H9 (cell line): Measurements from ENCODE around the gene SETD7. TPM values are rescaled to one million over a fixed set of nuclear protein-coding genes. Genes with fewer than 3 reads are reported as not detected.
A peak's percentile ranks its signal among the peaks of the same experiment; 100 is the strongest.

Source experiments
- DNase-seq: peaks from one replicate; pipeline ENCODE4 v3.0.0-alpha.2; 2017
- H2AFZ ChIP-seq: one replicate; pipeline ENCODE4 v1.6.1; 2013; ENCODE audit warnings: mild to moderate bottlenecking, low read length, control low read depth, moderate library complexity
- H2AK5ac ChIP-seq: 2 replicates; pipeline ENCODE4 v1.6.1; 2013; ENCODE audit warnings: low read length, control low read depth, mixed read lengths; ENCODE audit not compliant: insufficient read length
- H2BK120ac ChIP-seq: one replicate; pipeline ENCODE4 v1.6.1; 2013; ENCODE audit warnings: low read depth, mild to moderate bottlenecking, low read length, control low read depth, inconsistent platforms; ENCODE audit not compliant: poor library complexity, severe bottlenecking
- H2BK12ac ChIP-seq: 2 replicates; pipeline ENCODE4 v1.6.1; 2013; ENCODE audit warnings: low read length, control low read depth, mixed read lengths, low read depth; ENCODE audit not compliant: insufficient read length
- H2BK15ac ChIP-seq: 2 replicates; pipeline ENCODE4 v1.6.1; 2013; ENCODE audit warnings: low read depth, low read length, control low read depth
- H2BK20ac ChIP-seq: one replicate; pipeline ENCODE4 v1.6.1; 2013; ENCODE audit warnings: low read depth, mild to moderate bottlenecking, low read length, control low read depth, inconsistent platforms; ENCODE audit not compliant: poor library complexity, severe bottlenecking
- H2BK5ac ChIP-seq: 2 replicates; pipeline ENCODE4 v1.6.1; 2013; ENCODE audit warnings: low read length, control low read depth, mixed read lengths; ENCODE audit not compliant: insufficient read length
- H3K14ac ChIP-seq: 2 replicates; pipeline ENCODE4 v1.6.1; 2013; ENCODE audit warnings: low read length, control low read depth; ENCODE audit not compliant: insufficient read depth
- H3K18ac ChIP-seq: 2 replicates; pipeline ENCODE4 v1.6.1; 2013; ENCODE audit warnings: low read depth, mild to moderate bottlenecking, mixed read lengths, low read length, control low read depth; ENCODE audit not compliant: insufficient read length
- H3K23ac ChIP-seq: 2 replicates; pipeline ENCODE4 v1.6.1; 2013; ENCODE audit warnings: low read length, control low read depth, mixed read lengths, low read depth; ENCODE audit not compliant: insufficient read length
- H3K23me2 ChIP-seq: 2 replicates; pipeline ENCODE4 v1.6.1; 2013; ENCODE audit warnings: low read depth, mild to moderate bottlenecking, mixed read lengths, low read length, control low read depth; ENCODE audit not compliant: insufficient read length, poor library complexity, severe bottlenecking
- H3K27ac ChIP-seq: 2 replicates; pipeline ENCODE4 v1.5.1; 2013; ENCODE audit warnings: low read length, control low read depth, mixed read lengths, low read depth; ENCODE audit not compliant: insufficient read length
- H3K27me3 ChIP-seq: 2 replicates; pipeline ENCODE4 v1.6.1; 2013; ENCODE audit warnings: low read length, control low read depth, inconsistent platforms; ENCODE audit not compliant: insufficient read depth
- H3K4ac ChIP-seq: 2 replicates; pipeline ENCODE4 v1.6.1; 2013; ENCODE audit warnings: low read depth, mild to moderate bottlenecking, control low read depth, inconsistent platforms, low read length, moderate library complexity
- H3K4me1 ChIP-seq: 2 replicates; pipeline ENCODE4 v1.6.1; 2013; ENCODE audit warnings: low read length, control low read depth, inconsistent platforms; ENCODE audit not compliant: insufficient read depth
- H3K4me2 ChIP-seq: 2 replicates; pipeline ENCODE4 v1.6.1; 2013; ENCODE audit warnings: low read length, control low read depth, mixed read lengths; ENCODE audit not compliant: insufficient read length, insufficient read depth
- H3K56ac ChIP-seq: 2 replicates; pipeline ENCODE4 v1.6.1; 2013; ENCODE audit warnings: low read depth, mild to moderate bottlenecking, mixed read lengths, low read length, control low read depth; ENCODE audit not compliant: insufficient read length
- H3K79me1 ChIP-seq: 2 replicates; pipeline ENCODE4 v1.6.1; 2013; ENCODE audit warnings: low read depth, mild to moderate bottlenecking, moderate library complexity, low read length, control low read depth, inconsistent platforms; ENCODE audit not compliant: insufficient read depth, poor library complexity, severe bottlenecking
- H3K79me2 ChIP-seq: 2 replicates; pipeline ENCODE4 v1.6.1; 2013; ENCODE audit warnings: low read length, control low read depth, inconsistent platforms; ENCODE audit not compliant: insufficient read depth
- H3K9ac ChIP-seq: 2 replicates; pipeline ENCODE4 v1.6.1; 2013; ENCODE audit warnings: low read length, control low read depth, mixed read lengths; ENCODE audit not compliant: insufficient read length; ENCODE audit errors: extremely low read depth
- H3K9me3 ChIP-seq: one replicate; pipeline ENCODE4 v1.6.1; 2013; ENCODE audit warnings: low read depth, low read length, inconsistent platforms; ENCODE audit not compliant: control insufficient read depth
- H3T11ph ChIP-seq: one replicate; pipeline ENCODE4 v1.6.1; 2013; ENCODE audit warnings: mild to moderate bottlenecking, low read length, control low read depth, inconsistent platforms
- H4K20me1 ChIP-seq: one replicate; pipeline ENCODE4 v1.6.1; 2013; ENCODE audit not compliant: control insufficient read depth, insufficient read length, insufficient read depth
- H4K5ac ChIP-seq: 2 replicates; pipeline ENCODE4 v1.6.1; 2013; ENCODE audit warnings: low read depth, mild to moderate bottlenecking, mixed read lengths, low read length, control low read depth; ENCODE audit not compliant: insufficient read length
- H4K8ac ChIP-seq: replicated peaks from 2 replicates; pipeline ENCODE4 v1.6.1; 2013; ENCODE audit warnings: low read length, control low read depth, mixed read lengths, low read depth; ENCODE audit not compliant: insufficient read length
- H4K91ac ChIP-seq: 2 replicates; pipeline ENCODE4 v1.6.1; 2013; ENCODE audit warnings: low read depth, mild to moderate bottlenecking, moderate library complexity, mixed read lengths, low read length, control low read depth; ENCODE audit not compliant: insufficient read length
- H3K27ac Mint-ChIP-seq, 3 experiments: 2 replicates in 2 of 3; 3 replicates in 1 of 3; pipeline ENCODE4 v1.8.0; 2020 to 2021; ENCODE audit warnings: mixed read lengths in 3 of 3, mild to moderate bottlenecking in 1 of 3, moderate library complexity in 1 of 3
- H3K27me3 Mint-ChIP-seq: 2 replicates; pipeline ENCODE4 v1.8.0; 2021; ENCODE audit warnings: low read depth, mild to moderate bottlenecking, moderate library complexity, mixed read lengths
- H3K36me3 Mint-ChIP-seq, 3 experiments: 2 replicates in 2 of 3; 3 replicates in 1 of 3; pipeline ENCODE4 v1.8.0; 2020 to 2021; ENCODE audit warnings: low read depth in 3 of 3, mixed read lengths in 3 of 3; ENCODE audit not compliant: insufficient read depth in 1 of 3
- H3K4me1 Mint-ChIP-seq, 2 experiments: 2 replicates each; pipeline ENCODE4 v1.8.0; 2020; ENCODE audit warnings: mixed read lengths in 2 of 2
- H3K4me3 Mint-ChIP-seq, 2 experiments: 2 replicates in 1 of 2; 3 replicates in 1 of 2; pipeline ENCODE4 v1.8.0; 2020 to 2021; ENCODE audit warnings: mild to moderate bottlenecking in 2 of 2, mixed read lengths in 2 of 2, moderate library complexity in 1 of 2
- H3K9me3 Mint-ChIP-seq, 2 experiments: 2 replicates in 1 of 2; 3 replicates in 1 of 2; pipeline ENCODE4 v1.8.0; 2020; ENCODE audit warnings: mild to moderate bottlenecking in 2 of 2, mixed read lengths in 2 of 2, moderate library complexity in 1 of 2
- WGBS: extraction: QIAGEN DNeasy Blood & Tissue Kit; methylation state at CpG from one replicate; pipeline ENCODE4 v1.1.7; 2013; ENCODE audit warnings: missing lambda C conversion rate, low lambda C conversion rate, mixed read lengths; ENCODE audit not compliant: insufficient read length; ENCODE audit errors: extremely low coverage; 5-methylcytosine and 5-hydroxymethylcytosine counted together
- total RNA-seq: library from RNA; stranded (reverse); gene quantifications from 2 replicates; pipeline ENCODE4 v1.2.1, GENCODE V29; 2021
- TF ChIP-seq, protein P1 (sequence below): fragments of 200-600 bp; sonication (generic); conservative IDR thresholded peaks from 3 replicates; pipeline ENCODE4 v1.8.0; 2021; ENCODE audit warnings: antibody characterized with exemption, mild to moderate bottlenecking

The SETD7 gene
- total RNA-seq, 1 experiment from 2014 or later = 1.5 TPM

DNA sequence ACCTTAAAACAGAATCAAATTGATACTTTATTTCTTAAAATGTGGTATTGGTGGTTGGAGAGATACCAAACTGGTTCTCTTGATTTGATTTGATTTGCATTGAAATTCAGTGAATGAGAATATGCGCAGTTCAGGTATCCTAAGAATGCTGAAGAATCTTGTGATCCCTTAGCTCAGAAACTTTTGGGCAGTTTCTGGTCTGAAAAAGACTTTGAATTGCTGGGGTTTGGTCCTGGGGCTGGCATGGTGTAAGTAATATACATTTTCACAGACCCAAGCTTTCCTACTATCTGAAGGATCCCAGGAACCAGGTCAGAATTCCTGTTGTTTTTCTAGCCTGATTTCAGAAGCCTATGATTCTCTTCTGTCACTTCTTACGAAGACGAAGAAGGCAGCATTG lies 95.5 kb downstream of the SETD7 start:
- no peaks in the 10 kb centered on the region for H3K23me2 ChIP-seq
- no peak overlapping the region for H2BK120ac ChIP-seq
- H3K79me1 ChIP-seq = peaks cover 7% of the 10 kb centered on the region
- peaks cover 51 to 52% of the 10 kb centered on the region in 2 experiments for H3K4me1 Mint-ChIP-seq
- peak overlapping the region; percentile 98 for H3K27ac ChIP-seq
- H3K36me3 Mint-ChIP-seq = peaks cover 2 to 20% (median 5%) of the 10 kb centered on the region in 3 experiments; a peak in 6 of 7 replicates
- H3K9me3 Mint-ChIP-seq = peaks cover 0 to 4% of the 10 kb centered on the region in 2 experiments; a peak in 1 of 5 replicates
- H4K91ac ChIP-seq = no peak overlapping the region
- DNase-seq = no peak
- no peaks in the 10 kb centered on the region; the same call in none of the 2 replicates for H3K4me1 ChIP-seq
- WGBS = no CpG with 5 or more reads among the region's 3 CpGs
- H3K4me2 ChIP-seq = peak overlapping the region; percentile 40
- no peak overlapping the region for H2BK12ac ChIP-seq
- no peaks in the 10 kb centered on the region for H3K9me3 ChIP-seq
- H3K27ac Mint-ChIP-seq = peak overlapping the region; percentile 85 to 97 (median 97); a peak in 6 of 7 replicates
- H3K79me2 ChIP-seq = peaks cover 19% of the 10 kb centered on the region; the same call in 1 of the 2 replicates
- no peak overlapping the region for H3K56ac ChIP-seq
- no peaks in the 10 kb centered on the region for H4K20me1 ChIP-seq
- H4K5ac ChIP-seq = no peak overlapping the region
- H3K4me3 Mint-ChIP-seq = peak overlapping the region in 1 of 2 experiments; percentile 27; a peak in 2 of 5 replicates
- no peaks in the 10 kb centered on the region; the same call in 1 of the 2 replicates for H3K27me3 Mint-ChIP-seq
- no peak overlapping the region for H3K23ac ChIP-seq
- no peak overlapping the region for H3K9ac ChIP-seq
- no peak overlapping the region for H3K18ac ChIP-seq
- H2BK20ac ChIP-seq = no peak overlapping the region
- H3K27me3 ChIP-seq = no peaks in the 10 kb centered on the region
- H2BK5ac ChIP-seq = no peak overlapping the region
- H3K4ac ChIP-seq = no peak overlapping the region
- no peak overlapping the region for H4K8ac ChIP-seq
- no peak overlapping the region for H2BK15ac ChIP-seq
- H3K14ac ChIP-seq = no peak overlapping the region
- H2AK5ac ChIP-seq = no peak overlapping the region
- H2AFZ ChIP-seq = no peak overlapping the region
- no peak overlapping the region for H3T11ph ChIP-seq
- TF ChIP-seq, protein P1, sequence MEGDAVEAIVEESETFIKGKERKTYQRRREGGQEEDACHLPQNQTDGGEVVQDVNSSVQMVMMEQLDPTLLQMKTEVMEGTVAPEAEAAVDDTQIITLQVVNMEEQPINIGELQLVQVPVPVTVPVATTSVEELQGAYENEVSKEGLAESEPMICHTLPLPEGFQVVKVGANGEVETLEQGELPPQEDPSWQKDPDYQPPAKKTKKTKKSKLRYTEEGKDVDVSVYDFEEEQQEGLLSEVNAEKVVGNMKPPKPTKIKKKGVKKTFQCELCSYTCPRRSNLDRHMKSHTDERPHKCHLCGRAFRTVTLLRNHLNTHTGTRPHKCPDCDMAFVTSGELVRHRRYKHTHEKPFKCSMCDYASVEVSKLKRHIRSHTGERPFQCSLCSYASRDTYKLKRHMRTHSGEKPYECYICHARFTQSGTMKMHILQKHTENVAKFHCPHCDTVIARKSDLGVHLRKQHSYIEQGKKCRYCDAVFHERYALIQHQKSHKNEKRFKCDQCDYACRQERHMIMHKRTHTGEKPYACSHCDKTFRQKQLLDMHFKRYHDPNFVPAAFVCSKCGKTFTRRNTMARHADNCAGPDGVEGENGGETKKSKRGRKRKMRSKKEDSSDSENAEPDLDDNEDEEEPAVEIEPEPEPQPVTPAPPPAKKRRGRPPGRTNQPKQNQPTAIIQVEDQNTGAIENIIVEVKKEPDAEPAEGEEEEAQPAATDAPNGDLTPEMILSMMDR = no peak
